Lower leg skin (tissue), 4 donors: Measurements from ENCODE around the gene TRAF3IP1. TPM values are rescaled to one million over a fixed set of nuclear protein-coding genes. Genes with fewer than 3 reads are reported as not detected.

Source experiments
- DNase-seq, 2 donors: peaks; one replicate each; pipeline ENCODE4 v3.0.0-alpha.2; 2019; ENCODE audit warnings: low spot score in 2 of 2
- H3K4me3 ChIP-seq: fragments of 200-600 bp; sonication (generic); 2 replicates; pipeline ENCODE4 v1.5.1; 2017; ENCODE audit warnings: mild to moderate bottlenecking, low read depth; ENCODE audit not compliant: poor library complexity, severe bottlenecking
- CTCF ChIP-seq, 3 donors: fragments of 450-650 bp; IDR thresholded peaks; one replicate each; pipeline ENCODE4 v1.5.1; 2016; ENCODE audit warnings: antibody characterized with exemption in 3 of 3, mild to moderate bottlenecking in 3 of 3, moderate library complexity in 2 of 3
- POLR2A ChIP-seq, 2 donors: fragments of 450-650 bp; IDR thresholded peaks; one replicate each; pipeline ENCODE4 v1.6.1; 2016 to 2017; ENCODE audit warnings: antibody characterized with exemption in 2 of 2, mild to moderate bottlenecking in 1 of 2, moderate library complexity in 1 of 2
- WGBS, 2 donors: methylation state at CpG; one replicate each; pipeline ENCODE4 v1.1.5; 2018; 5-methylcytosine and 5-hydroxymethylcytosine counted together
- intact Hi-C: fragments of 100-400 bp; cut with DNase I; formaldehyde crosslinking; loops from one replicate; pipeline ENCODE4 v1.15.0; 2023; ENCODE audit warnings: low total_unique reads
- total RNA-seq, 4 donors: library from RNA; depleted of rRNA; stranded (reverse); fragments of >200 nt; gene quantifications; one replicate each; pipeline ENCODE4 v1.1.0, GENCODE V29; 2016

Gene TRAF3IP1
- total RNA-seq, 4 donors from 2014 or later = 4.3 to 8.7 (median 8.2) TPM

- intact Hi-C loops = no loop called here
These were observed 62.8 kb downstream of the TRAF3IP1 start for GRCh38 chr2:238383135-238383534.

GRCh38 chr2:238383743-238384380 lies 63.5 kb downstream of the TRAF3IP1 start:
- intact Hi-C loops = no loop called here
- TF ChIP-seq POLR2A (IDR thresholded peaks at IDR 0.05) = no peak
- TF ChIP-seq CTCF (IDR thresholded peaks at IDR 0.05) = no peak
- 94 to 95% methylated on average over 7 of the region's 7 CpGs for WGBS, 2 donors
- DNase-seq = peak in 1 of 2 donors; percentile 74
- no peak overlapping the region for H3K4me3 ChIP-seq

More at GRCh38 chr2:238383135-238383534, 62.8 kb downstream of the TRAF3IP1 start:
- 96 to 100% methylated on average over 5 of the region's 5 CpGs for WGBS, 2 donors
- TF ChIP-seq CTCF (IDR thresholded peaks at IDR 0.05) = no peak
- no peak for TF ChIP-seq POLR2A (IDR thresholded peaks at IDR 0.05)
- no peak overlapping the region for H3K4me3 ChIP-seq
- DNase-seq = peak in 1 of 2 donors; percentile 70

GRCh38 chr2:238387332-238387731 lies 67.0 kb downstream of the TRAF3IP1 start:
- 67 to 71% methylated on average over 4 of the region's 4 CpGs for WGBS, 2 donors
- intact Hi-C loops = no loop called here
- H3K4me3 ChIP-seq = no peak overlapping the region
- no peak for TF ChIP-seq CTCF (IDR thresholded peaks at IDR 0.05)
- no peak for TF ChIP-seq POLR2A (IDR thresholded peaks at IDR 0.05)
- no peak for DNase-seq

GRCh38 chr2:238388794-238389193 lies 68.5 kb downstream of the TRAF3IP1 start:
- WGBS, 2 donors = 66 to 75% methylated on average over 8 of the region's 8 CpGs
- intact Hi-C loops = no loop called here
- TF ChIP-seq POLR2A (IDR thresholded peaks at IDR 0.05) = no peak
- no peak overlapping the region for H3K4me3 ChIP-seq
- DNase-seq = no peak

- intact Hi-C loops = no loop called here
- no peak overlapping the region for H3K4me3 ChIP-seq
- 52 to 63% methylated on average over 10 of the region's 10 CpGs for WGBS, 2 donors
- TF ChIP-seq POLR2A (IDR thresholded peaks at IDR 0.05) = no peak
- no peak for TF ChIP-seq CTCF (IDR thresholded peaks at IDR 0.05)
- peak in 1 of 2 donors; percentile 74 for DNase-seq
These were observed 69.8 kb downstream of the TRAF3IP1 start for GRCh38 chr2:238389988-238390589.

- DNase-seq = peak in 1 of 2 donors; percentile 61
- 95 to 96% methylated on average over 6 of the region's 6 CpGs for WGBS, 2 donors
- TF ChIP-seq POLR2A (IDR thresholded peaks at IDR 0.05) = no peak
- no peak for TF ChIP-seq CTCF (IDR thresholded peaks at IDR 0.05)
- no peak overlapping the region for H3K4me3 ChIP-seq
- intact Hi-C loops = no loop called here
These were observed 70.8 kb downstream of the TRAF3IP1 start for GRCh38 chr2:238391042-238391689.
